Fibroblast of skin of left biceps (primary cell): Measurements from ENCODE around the gene RPAP2.

Experiments
- DNase-seq, 2 experiments: peaks; one replicate each; pipeline ENCODE4 v3.0.0-alpha.2; 2013; ENCODE audit warnings: low read depth in 2 of 2

The RPAP2 gene

GRCh38 chr1:92447033-92447681 is 148.3 kb downstream of the RPAP2 start:
- DNase-seq = no peak

GRCh38 chr1:92447976-92448375 is 149.1 kb downstream of the RPAP2 start:
- no peak for DNase-seq
